ENCODE data around the gene NBAS.

- TF ChIP-seq NR1H2 (CRISPR knock-in tag; IDR thresholded peaks at IDR 0.05) (no peak), PATZ1 (CRISPR knock-in tag; IDR thresholded peaks at IDR 0.05; ENCODE audit: borderline replicate concordance) (no peak)
Measured at GRCh38 chr2:15407666-15408065, 153.5 kb downstream of the NBAS start.

Measured in K562 (cell line).